ENCODE results near the gene LSAMP. TPM values are rescaled to one million over a fixed set of nuclear protein-coding genes. Genes with fewer than 3 reads are reported as not detected.
"Not testable (repeated sequence)": the region's sequence is repeated elsewhere in the genome, so short reads cannot be mapped to it uniquely, and the experiment has no call there.

The LSAMP gene
- total RNA-seq, 1 donor from 2014 or later = 30.1 TPM

DNA sequence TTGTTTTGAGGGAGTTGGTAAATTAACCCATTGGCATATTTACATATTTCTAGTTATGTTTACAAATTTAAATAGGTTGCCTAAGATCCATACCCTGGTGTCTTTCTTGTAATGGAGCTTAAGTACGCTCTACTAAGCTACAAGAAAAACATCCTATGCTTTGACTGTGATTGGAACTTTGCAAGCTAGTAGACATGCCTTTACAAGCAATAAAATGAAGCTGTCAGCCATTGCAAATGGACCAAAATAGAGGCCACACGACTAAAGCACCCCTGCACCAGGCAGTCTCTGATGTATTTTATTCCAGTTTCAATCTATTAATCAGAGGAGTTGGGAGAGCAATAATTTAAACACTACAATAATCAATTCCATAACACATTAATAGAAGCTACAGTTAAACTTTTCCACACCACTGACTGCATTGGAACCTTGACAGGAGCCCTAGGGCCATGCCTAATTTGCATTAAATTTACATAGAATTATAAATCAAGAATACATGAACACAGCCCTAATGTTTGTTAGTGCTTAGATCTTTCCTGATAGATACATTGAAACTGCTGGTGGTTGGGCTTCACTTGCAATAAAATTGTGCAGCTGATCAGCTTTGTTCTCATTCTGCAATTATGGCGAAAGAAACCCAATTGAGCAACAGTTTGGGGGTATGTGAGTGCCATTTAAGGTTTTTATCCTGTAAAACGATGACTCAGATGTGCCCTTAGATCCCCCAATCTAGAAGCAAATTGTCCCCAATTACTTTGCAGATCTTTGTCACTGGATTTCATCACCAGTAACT, 360.1 kb downstream of the LSAMP start:
- H3K27me3 Mint-ChIP-seq (ENCODE audit: low read depth) = peaks cover 1% of the 10 kb centered on the region
- no peak for DNase-seq (ENCODE audit: low spot score in 2 of 2, unreplicated experiment in 2 of 2)
- H3K4me1 Mint-ChIP-seq = no peaks in the 10 kb centered on the region
- no peaks in the 10 kb centered on the region for H3K36me3 Mint-ChIP-seq
- H3K9me3 Mint-ChIP-seq = no peaks in the 10 kb centered on the region
- no peak for TF ChIP-seq CTCF (IDR thresholded peaks at IDR 0.05; ENCODE audit: unreplicated experiment)
- H3K27ac Mint-ChIP-seq = no peak overlapping the region
- H3K4me3 Mint-ChIP-seq = no peak overlapping the region

DNA sequence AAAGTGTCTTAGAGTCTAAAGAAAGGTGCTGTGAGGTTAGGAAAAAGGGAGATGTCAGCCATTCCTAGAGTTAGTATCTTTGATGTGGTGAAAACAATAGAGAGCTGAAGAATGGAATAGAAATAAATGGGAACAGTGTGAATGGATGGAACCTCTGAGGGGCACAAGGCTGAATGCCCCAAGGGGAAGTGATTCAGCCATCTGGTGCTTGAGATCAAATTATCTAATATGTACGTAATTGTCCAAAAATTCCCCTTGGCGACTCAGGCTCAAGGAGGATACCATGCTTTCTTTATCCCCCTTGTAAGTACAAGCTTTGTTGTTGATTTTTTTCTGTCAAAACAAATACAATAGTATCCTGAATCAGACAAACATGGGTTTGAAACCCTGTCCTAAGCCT, 361.6 kb downstream of the LSAMP start:
- DNase-seq (ENCODE audit: low spot score in 2 of 2, unreplicated experiment in 2 of 2) = no peak
- Mint-ChIP-seq H3K36me3 (no peaks in the 10 kb centered on the region), H3K4me3 (no peak overlapping the region), H3K9me3 (peaks cover 3% of the 10 kb centered on the region), H3K27me3 (ENCODE audit: low read depth) (peaks cover 1% of the 10 kb centered on the region), H3K4me1 (no peaks in the 10 kb centered on the region), H3K27ac (no peak overlapping the region)
- no peak for TF ChIP-seq CTCF (IDR thresholded peaks at IDR 0.05; ENCODE audit: unreplicated experiment)

DNA sequence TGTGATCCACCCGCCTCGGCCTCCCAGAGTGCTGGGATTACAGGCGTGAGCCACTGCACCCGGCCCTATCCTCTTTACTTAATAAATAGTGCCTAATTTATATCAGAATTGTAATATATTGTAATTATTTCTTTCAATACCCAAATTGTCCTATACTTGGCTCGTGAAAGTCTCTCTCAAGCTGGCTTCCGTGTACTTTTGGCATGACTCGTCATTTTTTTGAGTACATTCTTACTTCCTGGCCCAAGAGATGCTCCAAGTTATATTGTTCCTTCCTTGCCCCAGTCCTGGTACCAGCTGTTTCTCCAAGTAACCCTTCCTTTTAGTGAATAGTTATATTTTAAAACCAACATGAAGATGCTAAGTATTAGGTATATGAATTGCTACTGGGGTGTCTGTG, 366.7 kb downstream of the LSAMP start:
- H3K9me3 Mint-ChIP-seq = peaks cover 3% of the 10 kb centered on the region
- no peak for TF ChIP-seq CTCF (IDR thresholded peaks at IDR 0.05; ENCODE audit: unreplicated experiment)
- H3K4me3 Mint-ChIP-seq = no peak overlapping the region
- no peak overlapping the region for H3K27ac Mint-ChIP-seq
- DNase-seq (ENCODE audit: low spot score in 2 of 2, unreplicated experiment in 2 of 2) = no peak
- peaks cover 1% of the 10 kb centered on the region for H3K27me3 Mint-ChIP-seq (ENCODE audit: low read depth)
- no peaks in the 10 kb centered on the region for H3K4me1 Mint-ChIP-seq
- H3K36me3 Mint-ChIP-seq = no peaks in the 10 kb centered on the region

DNA sequence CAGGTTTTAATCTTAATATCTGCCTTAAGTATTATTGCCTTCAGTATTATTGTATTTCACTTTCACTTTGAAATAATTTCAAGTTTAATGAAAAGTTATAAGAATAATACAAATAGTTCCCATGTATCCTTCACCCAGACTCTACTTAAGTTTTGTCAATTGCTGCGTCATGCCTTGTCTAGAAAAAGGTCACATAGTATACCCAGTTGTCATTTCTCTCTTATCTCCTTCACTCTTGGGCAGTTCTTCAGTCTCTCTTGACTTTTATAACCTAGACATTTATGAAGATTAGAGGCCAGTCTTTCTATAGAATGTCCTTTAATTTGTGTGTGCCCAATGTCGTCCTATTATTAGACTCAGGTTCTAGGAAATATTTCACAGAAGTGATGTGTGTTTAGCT, 367.7 kb downstream of the LSAMP start:
- Mint-ChIP-seq H3K4me1 (no peaks in the 10 kb centered on the region), H3K4me3 (no peak overlapping the region), H3K9me3 (peaks cover 3% of the 10 kb centered on the region), H3K27ac (no peak overlapping the region), H3K36me3 (no peaks in the 10 kb centered on the region), H3K27me3 (ENCODE audit: low read depth) (peaks cover 1% of the 10 kb centered on the region)
- TF ChIP-seq CTCF (IDR thresholded peaks at IDR 0.05; ENCODE audit: unreplicated experiment) = no peak
- DNase-seq (ENCODE audit: low spot score in 2 of 2, unreplicated experiment in 2 of 2) = no peak

- TF ChIP-seq CTCF (IDR thresholded peaks at IDR 0.05; ENCODE audit: unreplicated experiment) = no peak
- H3K4me1 Mint-ChIP-seq = no peaks in the 10 kb centered on the region
Measured at GRCh38 chr3:116077059-116077458, 368.2 kb downstream of the LSAMP start.

GRCh38 chr3:116070516-116071278, 374.6 kb downstream of the LSAMP start:
- not testable (repeated sequence) for H3K27me3 Mint-ChIP-seq (ENCODE audit: low read depth); H3K9me3 Mint-ChIP-seq; H3K4me1 Mint-ChIP-seq; H3K4me3 Mint-ChIP-seq; H3K27ac Mint-ChIP-seq; DNase-seq (ENCODE audit: low spot score in 2 of 2, unreplicated experiment in 2 of 2); H3K36me3 Mint-ChIP-seq

More at GRCh38 chr3:116077059-116077458, 368.2 kb downstream of the LSAMP start:
- no peak for DNase-seq (ENCODE audit: low spot score in 2 of 2, unreplicated experiment in 2 of 2)
- Mint-ChIP-seq H3K36me3 (no peaks in the 10 kb centered on the region), H3K9me3 (peaks cover 6% of the 10 kb centered on the region), H3K27me3 (ENCODE audit: low read depth) (peaks cover 1% of the 10 kb centered on the region), H3K27ac (no peak overlapping the region), H3K4me3 (no peak overlapping the region)
